Endothelial cell of hepatic sinusoid (primary cell): ENCODE data around the gene HMGXB3.

Experiments used
- in situ Hi-C: cut with HindIII; loops from 2 replicates; pipeline ENCODE4 v1.10.0; 2017; ENCODE audit warnings: low sequenced_read_pairs

HMGXB3 gene

GRCh38 chr5:150000256-150000989, at the start of gene HMGXB3, which contains the start of gene TIGD6:
HMGXB3 (plus strand) TSS chr5:150000739; CDS start chr5:150004853, 4,114 bp downstream.
TIGD6 (minus strand) TSS chr5:150000654; CDS start chr5:149996348, 4,306 bp downstream.
- in situ Hi-C loops, result loop anchor here (10.0 kb wide), 1 partner anchor 56 kb away; the partner anchor contains the start of gene PDE6A

GRCh38 chr5:149951138-149951749, 49.3 kb upstream of the HMGXB3 start:
- in situ Hi-C loops, result no loop called here

- in situ Hi-C loops, result no loop called here
Observed at GRCh38 chr5:149953436-149954121, 47.0 kb upstream of the HMGXB3 start.

GRCh38 chr5:149954798-149955197, 45.7 kb upstream of the HMGXB3 start:
- in situ Hi-C loops, result no loop called here

GRCh38 chr5:149956685-149957084, 43.9 kb upstream of the HMGXB3 start:
- in situ Hi-C loops, result no loop called here

- in situ Hi-C loops, result no loop called here
Observed at GRCh38 chr5:149957855-149958254, 42.7 kb upstream of the HMGXB3 start.

- in situ Hi-C loops, result loop anchor here (5.0 kb wide), 1 partner anchor 67 kb away; no protein-coding TSS in a partner anchor
Observed at GRCh38 chr5:149959406-149960236, 40.9 kb upstream of the HMGXB3 start.

GRCh38 chr5:149960272-149961185, 40.0 kb upstream of the HMGXB3 start, which contains the start of gene SLC26A2:
SLC26A2 (plus strand) TSS chr5:149960758; CDS start chr5:149977653, 16,895 bp downstream.
- in situ Hi-C loops, result loop anchor here (5.0 kb wide), 1 partner anchor 68 kb away; no protein-coding TSS in a partner anchor

- in situ Hi-C loops, result loop anchor here (5.0 kb wide), 1 partner anchor 69 kb away; no protein-coding TSS in a partner anchor
Observed at GRCh38 chr5:149961186-149961685, 39.3 kb upstream of the HMGXB3 start.

- in situ Hi-C loops, result loop anchor here (5.0 kb wide), 1 partner anchor 70 kb away; no protein-coding TSS in a partner anchor
Observed at GRCh38 chr5:149961957-149962409, 38.6 kb upstream of the HMGXB3 start.

GRCh38 chr5:149962601-149963300, 37.8 kb upstream of the HMGXB3 start:
- in situ Hi-C loops, result loop anchor here (5.0 kb wide), 1 partner anchor 70 kb away; no protein-coding TSS in a partner anchor

- in situ Hi-C loops, result loop anchor here (5.0 kb wide), 1 partner anchor 71 kb away; no protein-coding TSS in a partner anchor
Observed at GRCh38 chr5:149963729-149964128, 36.8 kb upstream of the HMGXB3 start.

GRCh38 chr5:149966946-149967345, 33.6 kb upstream of the HMGXB3 start:
- in situ Hi-C loops, result no loop called here

GRCh38 chr5:149969181-149969930, 31.2 kb upstream of the HMGXB3 start:
- in situ Hi-C loops, result no loop called here

- in situ Hi-C loops, result no loop called here
Observed at GRCh38 chr5:149975409-149975808, 25.1 kb upstream of the HMGXB3 start.

GRCh38 chr5:149979896-149980295, 20.6 kb upstream of the HMGXB3 start:
- in situ Hi-C loops, result loop anchor here (5.0 kb wide), 1 partner anchor 313 kb away; no protein-coding TSS in a partner anchor

GRCh38 chr5:149981206-149981605, 19.3 kb upstream of the HMGXB3 start:
- in situ Hi-C loops, result loop anchor here (5.0 kb wide), 1 partner anchor 314 kb away; no protein-coding TSS in a partner anchor
